ENCODE measurements around the gene PCDHB2. TPM values are rescaled to one million over a fixed set of nuclear protein-coding genes. Genes with fewer than 3 reads are reported as not detected.
"Not testable (repeated sequence)": the region's sequence is repeated elsewhere in the genome, so short reads cannot be mapped to it uniquely, and the experiment has no call there.

Gene PCDHB2
- not detected for total RNA-seq

DNA sequence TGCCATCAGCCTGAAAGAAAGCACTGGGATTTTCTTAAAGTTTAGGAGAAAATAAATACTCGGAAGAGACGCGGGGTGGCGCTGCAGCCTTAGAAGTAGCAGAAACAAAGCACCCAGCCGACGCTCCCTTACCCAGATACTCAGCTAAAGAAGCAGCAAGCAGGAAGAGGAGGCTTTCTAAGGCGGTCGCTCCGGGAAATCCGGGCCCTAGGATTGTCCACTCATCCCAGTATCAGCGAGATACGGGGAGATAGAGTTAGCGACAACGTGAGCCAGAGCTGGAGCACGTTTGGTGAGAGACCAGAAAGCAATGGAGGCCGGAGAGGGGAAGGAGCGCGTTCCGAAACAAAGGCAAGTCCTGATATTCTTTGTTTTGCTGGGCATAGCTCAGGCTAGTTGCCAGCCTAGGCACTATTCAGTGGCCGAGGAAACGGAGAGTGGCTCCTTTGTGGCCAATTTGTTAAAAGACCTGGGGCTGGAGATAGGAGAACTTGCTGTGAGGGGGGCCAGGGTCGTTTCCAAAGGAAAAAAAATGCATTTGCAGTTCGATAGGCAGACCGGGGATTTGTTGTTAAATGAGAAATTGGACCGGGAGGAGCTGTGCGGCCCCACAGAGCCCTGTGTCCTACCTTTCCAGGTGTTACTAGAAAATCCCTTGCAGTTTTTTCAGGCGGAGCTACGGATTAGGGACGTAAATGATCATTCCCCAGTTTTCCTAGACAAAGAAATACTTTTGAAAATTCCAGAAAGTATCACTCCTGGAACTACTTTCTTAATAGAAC lies at the start of gene PCDHB2:
TSS of gene PCDHB2 (plus strand) at position 135 of the 782 bp plus-strand sequence. CDS start at position 311, 176 bp downstream.
- ATAC-seq = no peak
- Mint-ChIP-seq H3K36me3 (ENCODE audit: low read depth) (peaks cover 3% of the 10 kb centered on the region), H3K4me3 (no peak within 1 kb of the TSS), H3K27me3 (peaks cover 35% of the 10 kb centered on the region), H3K9me3 (ENCODE audit: low read depth) (peaks cover 21% of the 10 kb centered on the region), H3K4me1 (no peaks in the 10 kb centered on the region), H3K27ac (no peak within 1 kb of the TSS)
- ChIA-PET CTCF (interaction anchor here (0.6 kb wide), 1 partner anchor 178 kb away, joined by 3 read pairs; no protein-coding TSS in a partner anchor), POLR2A (no interaction called here)
- intact Hi-C loops (cut with DNase I, micrococcal nuclease) = no loop called here
- DNase-seq = peak; percentile 17

DNA sequence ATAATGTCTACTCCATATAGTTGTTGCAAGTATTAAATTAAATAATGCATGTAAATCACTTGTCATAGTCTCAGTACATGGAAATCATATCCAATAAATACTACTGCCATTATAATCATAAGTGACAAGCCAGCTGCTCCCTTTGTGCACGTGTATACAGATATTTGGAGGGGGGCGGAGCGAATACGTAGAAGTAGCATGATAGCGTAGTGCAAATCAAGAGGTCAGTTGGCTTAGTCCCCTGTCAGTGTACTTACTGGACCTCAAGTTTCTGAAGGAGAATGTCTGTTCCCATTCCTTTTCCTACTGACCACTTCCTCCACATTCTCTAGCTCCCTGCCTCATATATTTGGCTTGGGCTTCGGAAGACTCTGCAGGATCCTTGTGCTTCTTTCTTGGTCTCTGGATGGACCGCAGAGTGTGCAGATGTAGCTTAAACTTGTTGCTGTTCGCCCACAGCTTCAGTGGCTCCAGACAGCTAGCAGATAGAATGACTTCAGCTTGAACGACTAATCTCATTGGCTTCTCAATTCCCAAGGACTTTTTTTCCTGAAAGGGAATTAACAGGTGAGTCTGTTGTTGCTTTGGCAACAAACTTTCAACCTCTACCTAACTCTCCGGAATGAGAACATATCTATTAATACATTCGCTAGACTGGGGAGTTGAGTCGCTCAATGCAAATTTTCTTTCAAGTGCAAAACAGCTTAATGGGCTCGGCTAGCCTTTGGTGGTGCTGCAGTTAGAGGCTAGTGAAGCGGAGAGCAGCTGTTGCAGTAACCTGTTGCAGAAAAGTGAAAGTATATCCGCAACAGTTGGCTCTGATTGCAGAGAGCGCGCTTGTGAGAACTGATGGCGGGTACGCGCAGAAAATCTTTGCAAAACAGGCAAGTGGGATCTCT lies 43.5 kb upstream of the PCDHB2 start, which contains the start of gene PCDHB1:
TSS of gene PCDHB1 (plus strand) at position 753 of the 899 bp plus-strand sequence. CDS start at position 850, 97 bp downstream.
- Mint-ChIP-seq H3K27me3 (peaks cover 51% of the 10 kb centered on the region), H3K4me1 (peaks cover 7% of the 10 kb centered on the region), H3K9me3 (ENCODE audit: low read depth) (peaks cover 11% of the 10 kb centered on the region), H3K36me3 (ENCODE audit: low read depth) (peaks cover 3% of the 10 kb centered on the region), H3K27ac (no peak within 1 kb of the TSS), H3K4me3 (peak within 1 kb of the TSS; percentile 34)
- intact Hi-C loops (cut with DNase I, micrococcal nuclease) = no loop called here
- DNase-seq (no peak), ATAC-seq (no peak)
- CTCF ChIA-PET = no interaction called here
- POLR2A ChIA-PET = no interaction called here

DNA sequence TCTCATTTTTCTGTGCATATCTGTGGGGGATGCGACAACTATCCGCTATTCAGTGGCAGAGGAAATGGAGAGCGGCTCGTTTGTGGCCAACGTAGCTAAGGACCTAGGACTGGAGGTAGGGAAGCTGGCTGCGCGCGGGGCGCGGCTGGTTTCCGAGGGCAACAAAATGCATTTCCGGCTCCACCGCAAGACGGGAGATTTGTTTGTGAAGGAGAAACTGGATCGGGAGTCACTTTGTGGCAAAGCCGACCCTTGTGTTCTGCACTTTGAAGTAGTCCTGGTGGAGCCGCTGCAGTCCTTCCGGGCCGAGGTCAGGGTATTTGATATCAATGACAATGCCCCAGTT lies 42.9 kb upstream of the PCDHB2 start:
- intact Hi-C loops (cut with DNase I, micrococcal nuclease) = no loop called here
- Mint-ChIP-seq H3K4me1 (peaks cover 7% of the 10 kb centered on the region), H3K4me3 (peak overlapping the region; percentile 34), H3K9me3 (ENCODE audit: low read depth) (peaks cover 11% of the 10 kb centered on the region), H3K27me3 (peaks cover 48% of the 10 kb centered on the region), H3K36me3 (ENCODE audit: low read depth) (peaks cover 3% of the 10 kb centered on the region), H3K27ac (no peak overlapping the region)
- ChIA-PET POLR2A (no interaction called here), CTCF (no interaction called here)
- no peak for DNase-seq
- ATAC-seq = no peak

DNA sequence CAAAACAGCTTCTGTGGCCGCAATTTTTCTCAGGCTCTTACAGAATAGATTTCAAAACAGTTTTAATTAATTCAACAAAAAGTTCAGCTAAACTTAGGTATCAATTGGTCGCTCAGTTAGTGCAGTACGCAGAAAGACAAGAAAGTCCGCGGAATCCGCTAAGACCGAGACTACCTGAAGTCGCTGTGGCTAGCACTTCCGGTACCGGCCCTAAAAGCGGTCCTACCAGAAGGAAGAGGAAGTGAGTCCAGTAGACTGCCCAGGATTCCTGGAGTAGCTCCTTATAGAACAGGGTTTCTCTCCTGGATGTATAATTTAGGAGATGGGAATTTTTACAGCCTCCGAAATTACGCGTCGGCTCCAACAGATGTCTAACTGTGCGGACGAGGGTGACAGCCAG lies 16.6 kb upstream of the PCDHB2 start:
- Mint-ChIP-seq H3K9me3 (ENCODE audit: low read depth) (peaks cover 5% of the 10 kb centered on the region), H3K36me3 (ENCODE audit: low read depth) (no peaks in the 10 kb centered on the region), H3K4me3 (no peak overlapping the region), H3K27ac (no peak overlapping the region), H3K4me1 (no peaks in the 10 kb centered on the region), H3K27me3 (peaks cover 20% of the 10 kb centered on the region)
- ChIA-PET POLR2A (interaction anchor here (0.7 kb wide), 1 partner anchor 968 kb away, joined by 4 read pairs; no protein-coding TSS in a partner anchor), CTCF (interaction anchor here (0.6 to 1.4 kb wide), 2 partner anchors 236 to 256 kb away, joined by 3 to 7 read pairs; partner anchors contain the start of gene PCDHA5)
- DNase-seq = no peak
- ATAC-seq = no peak
- intact Hi-C loops (cut with DNase I, micrococcal nuclease) = no loop called here

DNA sequence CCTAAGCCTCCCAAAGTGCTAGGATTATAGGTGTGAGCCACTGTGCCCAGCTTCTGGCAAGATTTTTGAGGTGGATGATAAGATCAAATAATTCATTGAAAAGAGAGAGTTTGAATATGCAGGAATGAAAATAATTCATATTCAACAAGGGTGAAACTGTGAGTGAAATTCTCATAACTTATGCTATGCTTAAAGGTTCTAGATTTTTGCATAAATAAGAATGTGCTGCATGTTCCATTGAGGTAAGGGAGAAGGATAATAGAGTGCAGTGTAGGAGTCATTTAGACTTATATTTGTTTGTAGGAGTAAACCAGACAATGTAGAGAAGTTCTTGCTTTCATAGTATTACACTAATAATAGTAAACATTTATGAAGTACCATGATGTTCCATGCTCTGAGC lies 12.2 kb upstream of the PCDHB2 start:
- Mint-ChIP-seq H3K4me3 (no peak overlapping the region), H3K36me3 (ENCODE audit: low read depth) (no peaks in the 10 kb centered on the region), H3K27ac (no peak overlapping the region), H3K4me1 (peaks cover 1% of the 10 kb centered on the region), H3K27me3 (peaks cover 24% of the 10 kb centered on the region), H3K9me3 (ENCODE audit: low read depth) (no peaks in the 10 kb centered on the region)
- no peak for DNase-seq
- ChIA-PET POLR2A (no interaction called here), CTCF (no interaction called here)
- ATAC-seq = no peak
- intact Hi-C loops (cut with DNase I, micrococcal nuclease) = no loop called here

DNA sequence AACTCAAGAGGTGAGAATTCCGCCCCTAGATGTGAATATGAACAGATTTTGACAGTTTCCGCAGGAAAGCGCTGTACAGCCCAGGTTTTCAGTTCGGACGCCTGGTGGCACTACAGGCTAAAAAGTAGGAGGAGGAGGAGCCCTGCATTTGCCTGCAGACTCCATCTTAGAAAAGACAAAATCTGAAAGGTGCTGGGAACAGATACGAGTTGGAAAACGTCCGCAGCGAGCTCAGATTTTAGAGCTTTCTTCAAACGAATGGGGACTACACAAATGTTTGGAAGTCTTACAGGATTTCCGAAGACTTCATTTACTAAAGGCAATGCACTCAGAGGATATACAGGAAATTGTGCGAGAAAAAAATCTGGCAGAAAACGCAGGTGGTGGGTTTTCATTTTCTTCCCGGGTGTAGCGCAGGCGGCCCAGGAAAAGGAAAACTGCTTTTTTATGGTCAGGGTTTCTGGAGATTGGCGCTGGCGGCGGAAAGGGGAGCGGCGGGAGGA lies 9.9 kb upstream of the PCDHB2 start:
- ChIA-PET CTCF (interaction anchor here (0.9 to 1.0 kb wide), 2 partner anchors 10 to 24 kb away, joined by 3 read pairs; no protein-coding TSS in a partner anchor), POLR2A (no interaction called here)
- intact Hi-C loops (cut with DNase I, micrococcal nuclease) = no loop called here
- peak overlapping the region; percentile 73 for H3K4me3 Mint-ChIP-seq
- peak; percentile 63 for ATAC-seq
- H3K27me3 Mint-ChIP-seq = peaks cover 23% of the 10 kb centered on the region
- no peak overlapping the region for H3K27ac Mint-ChIP-seq
- DNase-seq = peak; percentile 67
- peaks cover 1% of the 10 kb centered on the region for H3K4me1 Mint-ChIP-seq
- no peaks in the 10 kb centered on the region for H3K36me3 Mint-ChIP-seq (ENCODE audit: low read depth)
- no peaks in the 10 kb centered on the region for H3K9me3 Mint-ChIP-seq (ENCODE audit: low read depth)

DNA sequence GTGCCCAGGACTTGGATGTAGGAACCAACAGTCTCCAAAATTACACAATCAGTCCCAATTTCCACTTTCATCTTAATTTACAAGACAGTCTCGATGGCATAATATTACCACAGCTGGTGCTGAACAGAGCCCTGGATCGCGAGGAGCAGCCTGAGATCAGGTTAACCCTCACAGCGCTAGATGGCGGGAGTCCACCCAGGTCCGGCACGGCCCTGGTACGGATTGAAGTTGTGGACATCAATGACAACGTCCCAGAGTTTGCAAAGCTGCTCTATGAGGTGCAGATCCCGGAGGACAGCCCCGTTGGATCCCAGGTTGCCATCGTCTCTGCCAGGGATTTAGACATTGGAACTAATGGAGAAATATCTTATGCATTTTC lies 837 bp downstream of the PCDHB2 start:
- CTCF ChIA-PET = interaction anchor here (0.6 kb wide), 1 partner anchor 179 kb away, joined by 3 read pairs; no protein-coding TSS in a partner anchor
- peaks cover 5% of the 10 kb centered on the region for H3K36me3 Mint-ChIP-seq (ENCODE audit: low read depth)
- peaks cover 25% of the 10 kb centered on the region for H3K9me3 Mint-ChIP-seq (ENCODE audit: low read depth)
- H3K27me3 Mint-ChIP-seq = peaks cover 40% of the 10 kb centered on the region
- POLR2A ChIA-PET = no interaction called here
- ATAC-seq (no peak), DNase-seq (no peak)
- H3K4me1 Mint-ChIP-seq = no peaks in the 10 kb centered on the region
- H3K27ac Mint-ChIP-seq = no peak overlapping the region
- no peak overlapping the region for H3K4me3 Mint-ChIP-seq
- intact Hi-C loops (cut with DNase I, micrococcal nuclease) = no loop called here

DNA sequence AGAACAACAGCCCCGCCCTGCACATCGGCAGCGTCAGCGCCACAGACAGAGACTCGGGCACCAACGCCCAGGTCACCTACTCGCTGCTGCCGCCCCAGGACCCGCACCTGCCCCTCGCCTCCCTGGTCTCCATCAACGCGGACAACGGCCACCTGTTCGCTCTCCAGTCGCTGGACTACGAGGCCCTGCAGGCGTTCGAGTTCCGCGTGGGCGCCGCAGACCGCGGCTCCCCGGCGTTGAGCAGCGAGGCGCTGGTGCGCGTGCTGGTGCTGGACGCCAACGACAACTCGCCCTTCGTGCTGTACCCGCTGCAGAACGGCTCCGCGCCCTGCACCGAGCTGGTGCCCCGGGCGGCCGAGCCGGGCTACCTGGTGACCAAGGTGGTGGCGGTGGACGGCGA lies 1.8 kb downstream of the PCDHB2 start:
- H3K4me3 Mint-ChIP-seq; CTCF ChIA-PET; POLR2A ChIA-PET; ATAC-seq; DNase-seq; H3K4me1 Mint-ChIP-seq; H3K27ac Mint-ChIP-seq; H3K36me3 Mint-ChIP-seq (ENCODE audit: low read depth); intact Hi-C loops (cut with DNase I, micrococcal nuclease): not testable (repeated sequence)
- Mint-ChIP-seq H3K9me3 (ENCODE audit: low read depth) (peaks cover 30% of the 10 kb centered on the region), H3K27me3 (peaks cover 45% of the 10 kb centered on the region)

DNA sequence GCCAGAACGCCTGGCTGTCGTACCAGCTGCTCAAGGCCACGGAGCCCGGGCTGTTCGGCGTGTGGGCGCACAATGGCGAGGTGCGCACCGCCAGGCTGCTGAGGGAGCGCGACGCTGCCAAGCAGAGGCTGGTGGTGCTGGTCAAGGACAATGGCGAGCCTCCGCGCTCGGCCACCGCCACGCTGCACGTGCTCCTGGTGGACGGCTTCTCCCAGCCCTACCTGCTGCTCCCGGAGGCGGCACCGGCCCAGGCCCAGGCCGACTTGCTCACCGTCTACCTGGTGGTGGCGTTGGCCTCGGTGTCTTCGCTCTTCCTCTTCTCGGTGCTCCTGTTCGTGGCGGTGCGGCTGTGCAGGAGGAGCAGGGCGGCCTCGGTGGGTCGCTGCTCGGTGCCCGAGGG lies 2.2 kb downstream of the PCDHB2 start:
- CTCF ChIA-PET; intact Hi-C loops (cut with DNase I, micrococcal nuclease): not testable (repeated sequence)

DNA sequence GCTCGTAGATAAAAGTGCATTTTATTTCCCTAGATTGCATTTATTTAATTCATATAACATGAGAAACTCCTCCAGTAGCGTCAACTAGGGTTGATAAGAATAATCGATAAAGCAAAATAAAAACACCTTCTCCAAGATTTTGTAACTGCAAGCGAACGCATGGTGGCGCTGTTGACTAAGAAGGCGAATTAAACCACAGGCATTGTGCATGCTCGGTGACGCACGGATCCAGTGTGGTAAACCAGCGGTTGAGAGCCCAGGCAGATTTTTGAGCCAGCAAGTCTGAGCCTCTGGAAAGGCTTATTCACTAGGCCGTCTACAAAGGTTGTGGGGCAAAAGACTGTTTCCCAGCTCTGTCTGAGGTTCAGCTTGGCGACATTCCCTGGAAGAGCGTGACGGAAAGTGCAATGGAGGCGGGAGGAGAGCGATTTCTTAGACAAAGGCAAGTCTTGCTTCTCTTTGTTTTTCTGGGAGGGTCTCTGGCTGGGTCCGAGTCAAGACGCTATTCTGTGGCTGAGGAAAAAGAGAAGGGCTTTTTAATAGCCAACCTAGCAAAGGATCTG lies 5.9 kb downstream of the PCDHB2 start, which contains the start of gene PCDHB3:
TSS of gene PCDHB3 (plus strand) at position 231 of the 563 bp plus-strand sequence. CDS start at position 408, 177 bp downstream.
- Mint-ChIP-seq H3K9me3 (ENCODE audit: low read depth) (peaks cover 25% of the 10 kb centered on the region), H3K4me1 (no peaks in the 10 kb centered on the region), H3K27me3 (peaks cover 38% of the 10 kb centered on the region), H3K27ac (no peak within 1 kb of the TSS), H3K36me3 (ENCODE audit: low read depth) (peaks cover 13% of the 10 kb centered on the region), H3K4me3 (no peak within 1 kb of the TSS)
- POLR2A ChIA-PET = no interaction called here
- ATAC-seq (peak; percentile 70), DNase-seq (peak; percentile 80)
- CTCF ChIA-PET = interaction anchor here (0.7 kb wide), 2 partner anchors 26 to 124 kb away, joined by 3 read pairs; no protein-coding TSS in a partner anchor
- intact Hi-C loops (cut with DNase I, micrococcal nuclease) = loop anchor here in 1 of 2 experiments (10.0 kb wide), 1 partner anchor 244 kb away; the partner anchor contains the start of gene PCDHGA3

More for the DNA sequence above, 2.2 kb downstream of the PCDHB2 start:
- DNase-seq; POLR2A ChIA-PET; H3K4me3 Mint-ChIP-seq; H3K4me1 Mint-ChIP-seq; H3K27ac Mint-ChIP-seq; H3K36me3 Mint-ChIP-seq (ENCODE audit: low read depth); ATAC-seq: not testable (repeated sequence)
- Mint-ChIP-seq H3K9me3 (ENCODE audit: low read depth) (peaks cover 33% of the 10 kb centered on the region), H3K27me3 (peaks cover 49% of the 10 kb centered on the region)

DNA sequence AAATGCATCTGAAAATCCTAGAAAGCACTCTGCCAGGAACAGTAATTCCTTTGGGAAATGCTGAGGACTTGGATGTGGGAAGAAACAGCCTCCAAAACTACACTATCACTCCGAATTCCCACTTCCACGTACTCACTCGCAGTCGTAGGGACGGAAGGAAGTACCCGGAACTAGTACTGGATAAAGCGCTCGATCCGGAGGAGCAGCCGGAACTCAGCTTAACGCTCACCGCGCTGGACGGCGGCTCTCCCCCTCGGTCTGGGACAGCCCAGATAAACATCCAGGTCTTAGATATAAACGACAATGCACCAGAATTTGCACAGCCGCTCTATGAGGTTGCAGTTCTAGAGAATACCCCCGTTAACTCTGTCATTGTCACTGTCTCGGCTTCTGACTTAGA lies 6.6 kb downstream of the PCDHB2 start:
- Mint-ChIP-seq H3K36me3 (ENCODE audit: low read depth) (peaks cover 10% of the 10 kb centered on the region), H3K4me1 (no peaks in the 10 kb centered on the region), H3K27me3 (peaks cover 33% of the 10 kb centered on the region), H3K4me3 (no peak overlapping the region), H3K27ac (no peak overlapping the region), H3K9me3 (ENCODE audit: low read depth) (peaks cover 18% of the 10 kb centered on the region)
- ATAC-seq (no peak), DNase-seq (no peak)
- POLR2A ChIA-PET = no interaction called here
- intact Hi-C loops (cut with DNase I, micrococcal nuclease) = loop anchor here in 1 of 2 experiments (10.0 kb wide), 1 partner anchor 244 kb away; the partner anchor contains the start of gene PCDHGA3
- CTCF ChIA-PET = interaction anchor here (0.7 kb wide), 2 partner anchors 25 to 123 kb away, joined by 3 read pairs; no protein-coding TSS in a partner anchor

Data from activated CD4-positive, alpha-beta T cell treated with anti-CD3 and anti-CD28 coated beads for 36 hours (primary cell).